Neural cell (in vitro differentiated cells): ENCODE results near the gene GEMIN4. TPM values are rescaled to one million over a fixed set of nuclear protein-coding genes. Genes with fewer than 3 reads are reported as not detected.
A peak's percentile ranks its signal among the peaks of the same experiment; 100 is the strongest.

ENCODE experiments used
- H2AFZ ChIP-seq: fragments of 200-600, 300-800 bp; sonication (generic), shearing (Covaris generic); 2 replicates; pipeline ENCODE4 v1.6.0; 2014; ENCODE audit warnings: low read depth, mild to moderate bottlenecking, antibody characterized with exemption, low read length, moderate library complexity
- H3F3A ChIP-seq: fragments of 200-600 bp; shearing (Covaris generic); 2 replicates; pipeline ENCODE4 v1.6.1; 2016; ENCODE audit warnings: mild to moderate bottlenecking, moderate library complexity, mixed read lengths, antibody characterized with exemption, low read length; ENCODE audit not compliant: insufficient read depth, poor library complexity, severe bottlenecking
- H3K27ac ChIP-seq: fragments of 200-600, 300-800 bp; sonication (generic), shearing (Covaris generic); 2 replicates; pipeline ENCODE4 v1.5.1; 2014; ENCODE audit warnings: mild to moderate bottlenecking, low read length, moderate library complexity
- H3K27me3 ChIP-seq: fragments of 300-800, 200-600 bp; sonication (generic), shearing (Covaris generic); 2 replicates; pipeline ENCODE4 v1.6.0; 2014; ENCODE audit warnings: mild to moderate bottlenecking, low read depth, low read length, moderate library complexity; ENCODE audit not compliant: insufficient read depth
- H3K36me3 ChIP-seq: fragments of 300-800, 200-600 bp; sonication (generic), shearing (Covaris generic); 2 replicates; pipeline ENCODE4 v1.5.1; 2014; ENCODE audit warnings: mild to moderate bottlenecking, antibody characterized with exemption, low read length, moderate library complexity; ENCODE audit not compliant: insufficient read depth
- H3K4me2 ChIP-seq: fragments of 300-800, 200-600 bp; sonication (generic), shearing (Covaris generic); 2 replicates; pipeline ENCODE4 v1.6.0; 2014; ENCODE audit warnings: mild to moderate bottlenecking, low read length
- H3K4me3 ChIP-seq: fragments of 300-800, 200-600 bp; sonication (generic), shearing (Covaris generic); 2 replicates; pipeline ENCODE4 v1.5.1; 2014; ENCODE audit warnings: mild to moderate bottlenecking, low read length, moderate library complexity
- H3K79me2 ChIP-seq: fragments of 200-600 bp; shearing (Covaris generic); replicated peaks from 2 replicates; pipeline ENCODE4 v1.6.0; 2014; ENCODE audit warnings: mild to moderate bottlenecking, low read length, moderate library complexity; ENCODE audit not compliant: insufficient read depth
- H3K9ac ChIP-seq: fragments of 300-800, 200-600 bp; sonication (generic), shearing (Covaris generic); 2 replicates; pipeline ENCODE4 v1.6.1; 2016; ENCODE audit warnings: mild to moderate bottlenecking, low read length, mixed read lengths
- H3K9me2 ChIP-seq: fragments of 200-600 bp; shearing (Covaris generic); 2 replicates; pipeline ENCODE4 v1.6.1; 2016; ENCODE audit warnings: mild to moderate bottlenecking, low read length, mixed read lengths; ENCODE audit not compliant: insufficient read depth
- H3K9me3 ChIP-seq: fragments of 200-600, 300-800 bp; sonication (generic), shearing (Covaris generic); 2 replicates; pipeline ENCODE4 v1.6.1; 2016; ENCODE audit warnings: mild to moderate bottlenecking, mixed run types, low read length, moderate library complexity, mixed read lengths
- H4K20me1 ChIP-seq: fragments of 200-600 bp; shearing (Covaris generic); 2 replicates; pipeline ENCODE4 v1.6.1; 2016; ENCODE audit warnings: mild to moderate bottlenecking, mixed run types; ENCODE audit not compliant: insufficient read depth
- CTCF ChIP-seq: fragments of 450-650 bp; IDR thresholded peaks from 2 replicates; pipeline ENCODE4 v1.5.1; 2014; ENCODE audit warnings: antibody characterized with exemption, mild to moderate bottlenecking, moderate library complexity; ENCODE audit not compliant: poor library complexity, severe bottlenecking
- EP300 ChIP-seq: fragments of 450-650 bp; conservative IDR thresholded peaks from 2 replicates; pipeline ENCODE4 v1.6.1; 2014; ENCODE audit warnings: antibody characterized with exemption, mild to moderate bottlenecking, moderate library complexity; ENCODE audit not compliant: poor library complexity, severe bottlenecking
- EZH2 ChIP-seq: fragments of 200-600, 300-800 bp; shearing (Covaris generic), sonication (generic); IDR thresholded peaks from 2 replicates; pipeline ENCODE4 v1.6.1; 2014; ENCODE audit warnings: antibody characterized with exemption, low read length, borderline replicate concordance, mild to moderate bottlenecking; ENCODE audit not compliant: insufficient read depth, poor library complexity, severe bottlenecking
- MXI1 ChIP-seq: fragments of 450-650 bp; conservative IDR thresholded peaks from 2 replicates; pipeline ENCODE4 v1.6.1; 2014; ENCODE audit warnings: antibody characterized with exemption, mild to moderate bottlenecking; ENCODE audit not compliant: poor library complexity, severe bottlenecking
- POLR2AphosphoS5 ChIP-seq: IDR thresholded peaks from 2 replicates; pipeline ENCODE4 v1.6.1; 2012
- RAD21 ChIP-seq: fragments of 450-650 bp; conservative IDR thresholded peaks from 2 replicates; pipeline ENCODE4 v1.6.1; 2014; ENCODE audit warnings: antibody characterized with exemption, mild to moderate bottlenecking, moderate library complexity
- REST ChIP-seq: IDR thresholded peaks from 2 replicates; pipeline ENCODE4 v1.6.1; 2012; ENCODE audit warnings: borderline replicate concordance
- SMC3 ChIP-seq: fragments of 450-650 bp; conservative IDR thresholded peaks from 2 replicates; pipeline ENCODE4 v1.6.1; 2014; ENCODE audit warnings: antibody characterized with exemption, mild to moderate bottlenecking, moderate library complexity; ENCODE audit not compliant: poor library complexity
- TAF1 ChIP-seq: IDR thresholded peaks from 2 replicates; pipeline ENCODE4 v1.6.1; 2012; ENCODE audit warnings: low read depth
- polyA plus RNA-seq: library from polyadenylated mRNA; depleted of rRNA; stranded (reverse); fragments of >200 nt; gene quantifications from 2 replicates; pipeline ENCODE4 v1.2.3, GENCODE V29; 2014

The GEMIN4 gene
- polyA plus RNA-seq, 1 donor from 2014 or later = 4.5 TPM

- Histone ChIP-seq H3K4me2 (no peak overlapping the region), H3K79me2 (no peaks in the 10 kb centered on the region), H3K27ac (no peak overlapping the region), H3K9ac (no peak overlapping the region), H2AFZ (no peak overlapping the region), H3F3A (no peaks in the 10 kb centered on the region), H3K9me3 (no peaks in the 10 kb centered on the region), H3K27me3 (no peaks in the 10 kb centered on the region), H3K9me2 (no peaks in the 10 kb centered on the region), H3K4me3 (no peak overlapping the region), H3K36me3 (no peaks in the 10 kb centered on the region), H4K20me1 (no peaks in the 10 kb centered on the region)
- TF ChIP-seq POLR2AphosphoS5 (no peak), EP300 (no peak), RAD21 (no peak), REST (no peak), TAF1 (no peak), EZH2 (no peak), CTCF (no peak), SMC3 (no peak)
These were observed 44.5 kb upstream of the GEMIN4 start for GRCh38 chr17:796609-797008.

GRCh38 chr17:795721-796120 is 43.7 kb upstream of the GEMIN4 start:
- Histone ChIP-seq H3K4me3 (no peak overlapping the region), H3K27me3 (no peaks in the 10 kb centered on the region), H3K36me3 (no peaks in the 10 kb centered on the region), H3K9me3 (no peaks in the 10 kb centered on the region), H3F3A (no peaks in the 10 kb centered on the region), H3K9me2 (no peaks in the 10 kb centered on the region), H3K79me2 (no peaks in the 10 kb centered on the region), H3K27ac (no peak overlapping the region), H3K9ac (peak overlapping the region; percentile 56), H2AFZ (no peak overlapping the region), H3K4me2 (no peak overlapping the region), H4K20me1 (no peaks in the 10 kb centered on the region)
- TF ChIP-seq CTCF (no peak), EP300 (no peak), SMC3 (no peak), RAD21 (no peak), MXI1 (no peak), EZH2 (no peak), POLR2AphosphoS5 (no peak), TAF1 (no peak), REST (no peak)
